Osteocyte (in vitro differentiated cells): ENCODE results near the gene PRIM2. TPM values are rescaled to one million over a fixed set of nuclear protein-coding genes. Genes with fewer than 3 reads are reported as not detected.
A peak's percentile ranks its signal among the peaks of the same experiment; 100 is the strongest.
"Not testable (repeated sequence)": the region's sequence is repeated elsewhere in the genome, so short reads cannot be mapped to it uniquely, and the experiment has no call there.

ENCODE experiments used
- DNase-seq: peaks from one replicate; pipeline ENCODE4 v3.0.0; 2021; ENCODE audit warnings: mixed read lengths; ENCODE audit not compliant: unreplicated experiment; ENCODE audit errors: extremely low spot score
- H3K27ac Mint-ChIP-seq: one replicate; pipeline ENCODE4 v1.8.0; 2021; ENCODE audit warnings: mild to moderate bottlenecking, mixed read lengths; ENCODE audit not compliant: unreplicated experiment
- H3K27me3 Mint-ChIP-seq: one replicate; pipeline ENCODE4 v1.8.0; 2021; ENCODE audit warnings: mixed read lengths; ENCODE audit not compliant: unreplicated experiment
- H3K36me3 Mint-ChIP-seq: one replicate; pipeline ENCODE4 v1.8.0; 2021; ENCODE audit warnings: mixed read lengths; ENCODE audit not compliant: unreplicated experiment
- H3K4me1 Mint-ChIP-seq: one replicate; pipeline ENCODE4 v1.8.0; 2021; ENCODE audit warnings: mixed read lengths; ENCODE audit not compliant: unreplicated experiment
- H3K4me3 Mint-ChIP-seq: one replicate; pipeline ENCODE4 v1.8.0; 2021; ENCODE audit warnings: mild to moderate bottlenecking, moderate library complexity, mixed read lengths; ENCODE audit not compliant: unreplicated experiment
- H3K9me3 Mint-ChIP-seq: one replicate; pipeline ENCODE4 v1.8.0; 2021; ENCODE audit warnings: mixed read lengths; ENCODE audit not compliant: unreplicated experiment
- total RNA-seq: library from RNA; stranded (reverse); gene quantifications from 2 replicates; pipeline ENCODE4 v1.2.1, GENCODE V29; 2021
- TF ChIP-seq, protein P1 (sequence below): fragments of 200-600 bp; sonication (generic); IDR thresholded peaks from 2 replicates; pipeline ENCODE4 v1.5.0; 2021; ENCODE audit warnings: antibody characterized with exemption, mild to moderate bottlenecking, moderate library complexity

The PRIM2 gene
- total RNA-seq, 1 donor from 2014 or later, result 10.4 TPM

DNA sequence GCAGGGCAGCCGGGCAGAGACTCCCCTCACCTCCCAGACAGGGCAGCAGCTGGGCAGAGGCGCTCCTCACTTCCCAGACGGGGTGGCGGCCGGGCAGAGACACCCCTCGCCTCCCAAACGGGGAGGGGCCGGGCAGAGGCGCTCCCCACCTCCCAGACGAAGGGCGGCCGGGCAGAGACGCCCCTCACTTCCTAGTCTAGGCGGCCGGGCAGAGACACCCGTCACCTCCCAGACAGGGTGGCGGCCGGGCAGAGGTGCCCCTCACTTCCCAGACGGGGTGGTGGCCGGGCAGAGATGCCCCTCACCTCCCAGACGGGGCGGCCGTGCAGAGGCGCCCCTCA, 6.6 kb upstream of the PRIM2 start:
- H3K4me3 Mint-ChIP-seq, result no peak overlapping the region
- no peaks in the 10 kb centered on the region for H3K9me3 Mint-ChIP-seq
- H3K4me1 Mint-ChIP-seq, result peaks cover 53% of the 10 kb centered on the region
- TF ChIP-seq, protein P1, sequence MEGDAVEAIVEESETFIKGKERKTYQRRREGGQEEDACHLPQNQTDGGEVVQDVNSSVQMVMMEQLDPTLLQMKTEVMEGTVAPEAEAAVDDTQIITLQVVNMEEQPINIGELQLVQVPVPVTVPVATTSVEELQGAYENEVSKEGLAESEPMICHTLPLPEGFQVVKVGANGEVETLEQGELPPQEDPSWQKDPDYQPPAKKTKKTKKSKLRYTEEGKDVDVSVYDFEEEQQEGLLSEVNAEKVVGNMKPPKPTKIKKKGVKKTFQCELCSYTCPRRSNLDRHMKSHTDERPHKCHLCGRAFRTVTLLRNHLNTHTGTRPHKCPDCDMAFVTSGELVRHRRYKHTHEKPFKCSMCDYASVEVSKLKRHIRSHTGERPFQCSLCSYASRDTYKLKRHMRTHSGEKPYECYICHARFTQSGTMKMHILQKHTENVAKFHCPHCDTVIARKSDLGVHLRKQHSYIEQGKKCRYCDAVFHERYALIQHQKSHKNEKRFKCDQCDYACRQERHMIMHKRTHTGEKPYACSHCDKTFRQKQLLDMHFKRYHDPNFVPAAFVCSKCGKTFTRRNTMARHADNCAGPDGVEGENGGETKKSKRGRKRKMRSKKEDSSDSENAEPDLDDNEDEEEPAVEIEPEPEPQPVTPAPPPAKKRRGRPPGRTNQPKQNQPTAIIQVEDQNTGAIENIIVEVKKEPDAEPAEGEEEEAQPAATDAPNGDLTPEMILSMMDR, result no peak
- DNase-seq, result no peak
- H3K27ac Mint-ChIP-seq, result no peak overlapping the region
- no peaks in the 10 kb centered on the region for H3K27me3 Mint-ChIP-seq
- H3K36me3 Mint-ChIP-seq, result no peaks in the 10 kb centered on the region

DNA sequence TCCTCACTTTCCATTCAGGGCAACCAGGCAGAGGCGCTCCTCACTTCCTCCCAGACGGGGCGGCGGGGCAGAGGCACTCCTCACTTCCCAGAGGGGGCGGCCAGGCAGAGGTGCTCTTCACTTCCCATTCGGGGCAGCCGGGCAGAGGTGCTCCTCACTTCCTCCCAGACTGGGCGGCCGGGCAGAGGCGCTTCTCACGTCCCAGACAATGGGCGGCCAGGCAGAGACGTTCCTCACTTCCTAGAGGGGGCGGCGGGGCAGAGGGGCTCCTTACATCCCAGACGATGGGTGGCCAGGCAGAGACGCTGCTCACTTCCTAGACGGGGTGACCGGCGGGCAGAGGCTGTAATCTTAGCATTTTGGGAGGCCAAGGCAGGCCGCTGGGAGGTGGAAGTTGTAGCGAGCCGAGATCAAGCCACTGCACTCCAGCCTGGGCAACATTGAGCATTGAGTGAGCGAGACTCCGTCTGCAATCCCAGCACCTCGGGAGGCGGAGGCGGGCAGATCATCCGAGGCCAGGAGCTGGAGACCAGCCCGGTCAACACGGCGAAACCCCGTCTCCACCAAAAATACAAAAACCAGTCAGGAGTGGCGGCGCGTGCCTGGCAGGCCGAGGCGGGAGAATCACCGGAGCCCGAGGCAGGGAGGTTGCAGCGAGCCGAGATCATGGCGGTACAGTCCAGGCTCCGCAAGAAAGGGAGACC, 6.0 kb upstream of the PRIM2 start:
- H3K36me3 Mint-ChIP-seq, DNase-seq, H3K9me3 Mint-ChIP-seq, H3K4me3 Mint-ChIP-seq, H3K27me3 Mint-ChIP-seq: not testable (repeated sequence)
- peaks cover 52% of the 10 kb centered on the region for H3K4me1 Mint-ChIP-seq
- peak overlapping the region; percentile 99 for H3K27ac Mint-ChIP-seq

DNA sequence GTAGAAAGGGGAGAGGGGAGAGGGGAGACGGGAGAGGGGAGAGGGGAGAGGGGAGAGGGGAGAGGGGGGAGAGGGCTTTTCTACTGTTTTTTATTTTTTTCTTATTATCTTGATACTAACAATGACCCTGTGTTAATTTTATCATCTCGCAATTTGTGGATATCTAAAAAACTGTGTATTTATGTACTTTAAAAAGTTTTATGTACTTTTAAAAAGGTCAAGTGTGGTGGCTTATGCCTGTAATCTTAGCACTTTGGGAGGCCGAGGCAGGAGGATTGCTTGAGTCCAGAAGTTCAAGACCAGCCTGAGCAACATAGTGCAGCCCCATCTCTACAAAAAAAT, 5.5 kb upstream of the PRIM2 start:
- peaks cover 52% of the 10 kb centered on the region for H3K4me1 Mint-ChIP-seq
- no peaks in the 10 kb centered on the region for H3K36me3 Mint-ChIP-seq
- H3K9me3 Mint-ChIP-seq, result no peaks in the 10 kb centered on the region
- no peaks in the 10 kb centered on the region for H3K27me3 Mint-ChIP-seq
- no peak for DNase-seq
- H3K27ac Mint-ChIP-seq, result peak overlapping the region; percentile 99
- TF ChIP-seq, protein P1, result no peak
- H3K4me3 Mint-ChIP-seq, result no peak overlapping the region

DNA sequence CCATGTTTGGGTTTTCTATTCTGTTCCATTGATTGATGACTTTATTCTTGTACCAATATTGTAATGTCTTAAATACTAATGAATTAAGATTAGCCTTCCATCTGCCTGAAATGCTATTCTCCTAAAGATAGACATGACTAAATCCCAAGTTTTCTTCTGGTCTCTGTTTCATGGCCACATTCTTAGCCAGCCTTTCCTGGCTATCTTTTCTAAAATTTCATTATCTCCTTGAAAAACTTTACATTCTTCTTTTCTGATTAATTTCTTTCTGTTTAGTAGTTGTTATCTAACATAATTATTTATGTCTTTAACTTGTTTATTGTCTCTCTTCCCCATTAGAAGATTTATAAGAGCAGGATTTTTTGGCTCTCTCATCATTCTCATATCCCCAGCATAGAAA, 4.4 kb upstream of the PRIM2 start:
- H3K9me3 Mint-ChIP-seq, result no peaks in the 10 kb centered on the region
- H3K27ac Mint-ChIP-seq, result peak overlapping the region; percentile 99
- no peaks in the 10 kb centered on the region for H3K27me3 Mint-ChIP-seq
- H3K4me3 Mint-ChIP-seq, result no peak overlapping the region
- DNase-seq, result no peak
- peaks cover 49% of the 10 kb centered on the region for H3K4me1 Mint-ChIP-seq
- TF ChIP-seq, protein P1, result no peak
- H3K36me3 Mint-ChIP-seq, result no peaks in the 10 kb centered on the region

DNA sequence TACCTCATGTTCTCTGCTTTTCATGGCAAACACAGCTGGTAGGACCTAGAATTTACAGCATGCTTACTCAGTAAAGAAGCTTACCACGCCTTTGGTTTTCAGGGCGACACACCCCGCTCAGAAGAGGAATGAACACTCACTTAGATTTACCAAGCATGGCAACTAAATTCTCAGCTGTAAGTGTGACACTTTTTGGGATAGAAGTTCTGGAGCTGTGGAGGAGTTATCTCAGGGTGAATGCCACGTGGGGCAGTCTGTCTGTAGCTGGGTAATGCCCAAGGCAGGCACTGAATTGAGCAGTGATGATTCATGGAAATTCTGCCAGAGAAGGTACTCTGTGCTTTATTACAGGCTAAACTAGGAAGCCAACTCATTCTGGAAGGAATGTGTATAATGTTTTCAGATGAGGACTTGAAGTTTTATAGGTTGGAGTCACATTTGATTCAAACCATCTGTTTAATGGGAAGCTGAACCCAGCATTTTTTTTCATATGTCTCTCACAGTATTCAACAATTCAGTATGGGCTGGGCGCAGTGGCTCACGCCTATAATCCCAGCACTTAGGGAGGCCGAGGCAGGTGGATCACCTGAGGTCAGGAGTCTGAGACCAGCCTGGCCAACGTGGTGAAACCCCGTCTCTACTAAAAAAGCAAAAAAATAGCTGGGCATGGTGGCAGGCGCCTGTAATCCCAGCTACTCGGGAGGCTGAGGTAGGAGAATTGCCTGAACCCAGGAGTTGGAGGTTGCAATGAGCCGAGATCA, 3.5 kb upstream of the PRIM2 start:
- Mint-ChIP-seq H3K36me3 (no peaks in the 10 kb centered on the region), H3K9me3 (no peaks in the 10 kb centered on the region), H3K27me3 (no peaks in the 10 kb centered on the region), H3K4me1 (peaks cover 55% of the 10 kb centered on the region), H3K4me3 (peak overlapping the region; percentile 58), H3K27ac (peak overlapping the region; percentile 99)
- TF ChIP-seq, protein P1, result peak; percentile 31
- DNase-seq, result peak; percentile 90
